Islet precursor cell (in vitro differentiated cells): Measurements from ENCODE around the gene DYNC1I1.

Experiments
- DNase-seq: peaks from one replicate; pipeline ENCODE4 v3.0.0-alpha.2; 2018

DYNC1I1 gene

DNA sequence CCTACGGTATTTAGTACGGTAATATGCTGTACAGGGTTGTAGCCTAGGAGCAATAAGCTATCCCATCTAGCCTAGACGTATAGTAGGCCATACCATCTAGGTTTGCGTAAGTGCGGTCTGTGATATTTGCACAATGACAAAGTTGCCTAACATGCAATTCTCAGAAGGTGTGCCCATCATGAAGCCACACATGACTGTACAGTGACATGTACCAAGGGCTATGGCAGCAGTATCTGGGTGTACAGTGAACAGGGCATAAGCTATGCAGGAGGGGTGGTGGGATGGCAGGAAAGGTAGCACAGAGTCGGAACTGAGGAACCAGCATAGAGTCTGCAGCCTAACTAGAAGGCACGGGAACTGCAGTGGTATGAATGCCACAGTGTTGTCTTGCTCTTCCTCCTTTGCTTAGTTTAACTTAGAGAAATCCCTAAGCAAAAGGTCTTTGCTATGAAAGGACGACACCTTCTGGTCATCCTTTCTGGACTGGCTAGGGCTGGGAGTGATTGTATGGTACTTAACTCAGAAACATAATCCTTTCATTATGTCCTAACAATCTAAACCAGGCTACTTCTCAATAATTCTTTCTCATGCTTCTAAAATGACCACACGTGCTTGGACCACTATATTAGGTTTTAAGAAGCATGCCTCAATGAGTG lies 93.5 kb downstream of the DYNC1I1 start:
- peak; percentile 57 for DNase-seq

DNA sequence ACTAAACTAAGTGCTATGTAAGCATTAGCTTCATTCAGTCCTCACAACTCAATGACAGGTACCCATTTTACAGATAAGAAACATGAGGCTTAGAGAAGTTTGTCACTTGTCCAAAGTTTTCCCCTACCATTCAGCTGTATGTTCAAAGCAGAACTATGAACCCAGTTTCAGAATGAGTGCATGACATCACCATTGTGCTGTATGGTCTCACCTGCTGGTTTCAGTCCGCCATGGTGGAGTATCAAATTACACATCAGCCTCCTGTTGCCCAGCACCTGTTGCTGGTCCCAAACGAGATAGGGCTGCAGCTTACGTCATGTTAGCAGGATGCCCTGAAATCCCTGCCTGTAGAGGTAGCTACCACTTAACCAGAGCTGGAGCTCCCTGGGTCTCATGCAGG lies 95.0 kb downstream of the DYNC1I1 start:
- no peak for DNase-seq

DNA sequence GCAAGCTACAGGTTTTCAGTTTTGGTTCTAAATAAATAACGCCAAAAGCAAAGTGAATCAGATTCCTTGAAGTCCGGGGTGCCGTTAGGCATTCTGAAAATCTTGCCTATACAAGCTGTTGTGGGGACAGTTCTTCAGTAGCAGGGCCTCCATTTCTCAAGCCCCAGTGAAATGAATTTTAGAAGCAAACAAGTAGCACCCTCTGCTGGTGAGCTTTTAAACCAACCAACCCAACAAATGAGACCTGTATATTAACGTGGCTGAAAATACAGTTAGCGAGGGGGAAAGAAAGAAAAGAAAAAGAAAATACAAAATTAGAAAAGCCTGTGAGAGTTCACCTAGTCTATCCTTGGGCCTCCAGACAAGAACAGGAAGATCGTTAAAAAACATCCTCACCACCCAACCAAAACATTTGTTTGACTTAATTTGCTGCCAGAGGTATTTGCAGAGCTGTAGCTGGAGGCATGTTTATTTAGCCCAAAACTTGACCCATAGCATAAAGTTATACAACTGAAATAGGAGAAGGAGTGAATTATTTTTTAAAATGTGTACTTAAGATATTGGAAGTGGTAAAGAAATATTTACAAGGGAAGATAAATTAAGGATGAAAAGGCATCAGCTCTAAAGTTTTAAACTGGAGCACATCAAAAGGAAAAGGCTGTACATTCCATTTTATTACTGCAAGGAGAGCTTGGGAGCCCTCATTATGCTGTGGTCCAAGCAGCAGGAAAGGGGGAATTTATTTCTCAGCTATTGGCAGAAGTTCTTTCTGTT lies 98.9 kb downstream of the DYNC1I1 start:
- peak; percentile 60 for DNase-seq

DNA sequence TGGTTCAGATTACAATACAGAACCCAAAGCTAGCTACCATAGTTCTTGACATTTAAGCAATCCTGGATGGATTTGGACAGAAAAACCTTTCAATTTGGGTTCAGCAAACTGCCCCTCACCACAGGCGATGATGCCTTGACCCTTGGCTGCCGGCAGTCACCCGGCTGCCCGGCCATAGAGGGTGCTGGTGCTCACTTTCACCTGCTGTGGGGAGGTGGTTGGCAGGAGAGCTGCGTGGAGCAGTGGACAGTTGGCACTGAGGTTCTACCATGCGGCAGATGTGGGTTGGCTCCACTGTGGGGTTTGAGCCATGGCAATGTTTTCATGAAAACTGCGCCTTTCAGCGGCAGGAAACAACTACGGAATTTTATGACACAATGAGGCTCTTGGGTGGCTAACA lies 99.5 kb downstream of the DYNC1I1 start:
- no peak for DNase-seq

DNA sequence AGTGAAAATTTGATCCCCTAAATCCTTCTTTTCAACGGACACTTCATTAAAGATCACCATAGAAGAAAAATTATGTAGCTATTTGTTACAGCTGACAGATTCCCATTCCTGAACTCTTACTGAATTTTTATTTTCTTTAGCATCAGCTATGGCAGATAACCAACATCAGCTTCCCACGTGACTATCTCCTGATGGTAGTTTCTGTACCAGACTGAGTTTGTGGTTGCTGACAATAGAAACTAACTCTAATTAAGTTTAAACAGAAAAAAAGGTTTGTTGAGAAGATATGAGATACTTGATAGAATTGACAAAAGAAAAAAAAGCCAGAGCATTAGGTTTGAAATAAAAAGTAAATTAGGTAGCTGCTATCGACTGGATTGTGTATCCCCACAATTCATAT lies 101.8 kb downstream of the DYNC1I1 start:
- DNase-seq, result no peak

DNA sequence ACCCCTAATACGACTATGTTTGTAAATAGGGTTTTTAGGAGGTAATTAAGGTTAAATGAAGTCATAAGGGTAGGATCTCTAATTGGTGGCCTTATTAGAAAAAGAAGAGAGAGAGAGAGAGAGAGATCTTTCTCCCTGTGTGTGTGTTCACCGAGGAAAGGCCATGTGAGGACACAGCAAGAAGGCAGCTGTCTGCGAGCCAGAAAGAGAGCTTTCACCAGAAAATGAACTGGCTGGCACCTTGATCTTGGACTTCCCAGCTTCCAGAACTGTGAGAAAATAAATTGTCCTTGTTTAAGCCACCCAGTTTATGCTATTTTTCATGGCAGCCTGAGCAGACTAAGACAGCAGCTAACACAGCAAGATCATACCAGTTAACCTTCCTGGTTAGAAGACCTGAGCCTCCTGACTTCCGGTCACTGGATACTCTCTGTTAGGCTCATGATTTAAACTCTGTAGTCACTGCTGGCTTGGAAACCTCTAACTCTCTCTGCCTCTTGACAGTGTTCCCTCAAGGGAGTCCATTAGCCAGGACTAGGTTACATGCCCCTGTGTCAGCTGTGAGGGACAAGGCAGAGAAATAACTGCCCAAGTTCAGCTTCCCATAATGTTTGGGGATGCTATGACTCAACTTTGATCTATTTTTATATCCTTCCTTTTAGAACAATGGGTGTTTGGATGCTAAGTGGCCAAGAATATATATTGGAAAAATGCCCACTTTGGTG lies 102.3 kb downstream of the DYNC1I1 start:
- DNase-seq, result no peak

DNA sequence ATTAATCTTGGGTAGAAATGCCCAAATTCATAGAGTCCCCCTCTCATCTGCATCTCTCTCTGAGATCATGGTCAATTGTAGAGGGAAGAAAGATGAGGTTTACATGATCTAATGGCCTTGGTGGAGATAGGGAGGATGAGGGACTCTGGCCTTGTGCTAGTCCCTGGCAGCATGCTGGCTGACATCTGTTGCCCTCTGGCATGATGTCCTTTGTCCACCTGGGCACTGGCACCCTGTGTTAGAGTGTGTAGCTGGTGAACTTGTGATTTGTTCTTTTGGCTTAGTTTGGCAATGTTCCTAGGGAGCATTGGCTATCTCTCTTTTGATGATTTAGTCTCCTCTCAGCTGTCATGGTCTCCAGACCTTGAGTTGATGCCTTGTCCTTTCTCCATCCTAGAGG lies 103.2 kb downstream of the DYNC1I1 start:
- DNase-seq, result no peak

DNA sequence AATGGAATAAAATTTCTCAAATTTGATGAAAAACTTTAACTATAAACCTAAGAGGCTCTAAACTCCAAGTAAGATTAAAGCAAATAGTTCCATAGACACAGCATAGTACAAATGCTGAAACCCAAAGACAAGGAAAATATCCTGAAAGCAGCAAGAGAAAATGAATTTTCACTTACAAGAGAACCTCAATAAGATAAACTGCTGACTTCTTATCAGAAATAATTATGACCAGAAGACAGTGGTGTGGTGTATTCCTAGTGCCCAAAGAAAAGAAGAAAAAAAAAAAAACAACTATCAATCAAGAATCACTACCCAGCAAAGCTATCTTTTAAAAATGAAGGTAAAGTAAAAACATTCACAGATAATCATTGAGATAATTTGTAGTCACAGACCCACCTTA lies 106.3 kb downstream of the DYNC1I1 start:
- DNase-seq, result no peak

DNA sequence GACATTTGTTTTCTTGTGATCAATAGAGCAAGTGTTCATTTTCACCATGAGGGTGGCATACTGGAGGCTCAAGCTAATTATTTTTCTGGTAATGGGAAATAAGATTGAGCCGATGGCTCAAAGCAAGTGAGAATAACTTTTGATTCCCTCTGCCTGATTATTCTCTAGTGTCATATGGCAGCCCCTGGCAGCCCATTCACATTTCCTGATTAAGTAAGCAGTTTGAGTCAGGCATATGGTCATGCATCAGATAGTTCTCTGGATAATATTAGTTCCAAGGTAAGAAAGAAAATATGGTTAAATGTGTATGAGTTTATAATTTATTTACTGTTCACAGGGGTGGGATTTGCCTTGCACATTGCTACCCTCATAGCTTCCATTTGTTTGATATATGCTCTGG lies 109.2 kb downstream of the DYNC1I1 start:
- DNase-seq, result no peak

DNA sequence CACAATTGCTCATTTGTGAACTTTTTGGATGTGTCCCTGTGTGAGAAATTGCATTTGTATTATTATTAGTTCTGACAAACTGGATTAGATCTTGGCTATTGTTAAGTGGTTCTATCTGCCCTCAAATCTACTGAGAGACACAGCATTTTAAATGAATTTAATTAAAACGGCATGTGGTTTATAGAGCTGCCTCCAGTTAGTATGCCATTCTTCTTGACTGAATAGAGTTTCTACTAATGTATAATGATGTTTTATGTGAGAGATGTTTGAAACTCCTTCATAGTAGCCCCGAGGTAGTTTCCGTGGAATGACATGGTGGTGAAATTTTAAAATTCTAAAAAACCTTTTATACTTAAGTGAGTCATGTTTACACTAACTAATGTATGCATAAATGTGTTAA lies 110.9 kb downstream of the DYNC1I1 start:
- DNase-seq, result no peak

DNA sequence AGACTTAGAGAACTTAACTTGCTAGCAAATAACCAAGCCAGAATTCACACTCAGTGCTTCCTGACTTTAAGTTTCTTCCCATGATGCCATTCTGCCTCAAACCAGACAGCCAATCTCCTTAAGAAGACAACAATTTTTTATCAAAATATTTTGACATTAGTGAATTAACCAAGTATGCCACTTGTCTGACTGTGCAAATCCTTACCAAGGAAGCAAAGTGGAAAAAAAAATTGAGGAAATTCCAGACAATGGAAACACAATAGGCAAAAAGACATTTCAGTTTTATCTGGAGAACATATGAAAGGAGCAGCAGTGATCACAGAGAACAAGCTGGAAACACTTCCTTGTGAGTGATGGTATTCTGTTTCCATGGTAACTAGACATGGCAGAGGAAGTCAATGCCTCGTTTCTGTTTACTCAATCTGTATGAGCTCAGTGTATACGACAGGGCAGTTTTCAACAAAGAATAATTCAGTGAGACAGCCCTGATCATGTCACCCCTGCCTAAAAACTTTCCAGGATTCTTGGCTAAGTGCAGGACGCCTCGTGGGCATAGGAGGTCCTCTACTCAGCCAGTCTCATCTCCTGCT lies 114.2 kb downstream of the DYNC1I1 start:
- peak; percentile 57 for DNase-seq

DNA sequence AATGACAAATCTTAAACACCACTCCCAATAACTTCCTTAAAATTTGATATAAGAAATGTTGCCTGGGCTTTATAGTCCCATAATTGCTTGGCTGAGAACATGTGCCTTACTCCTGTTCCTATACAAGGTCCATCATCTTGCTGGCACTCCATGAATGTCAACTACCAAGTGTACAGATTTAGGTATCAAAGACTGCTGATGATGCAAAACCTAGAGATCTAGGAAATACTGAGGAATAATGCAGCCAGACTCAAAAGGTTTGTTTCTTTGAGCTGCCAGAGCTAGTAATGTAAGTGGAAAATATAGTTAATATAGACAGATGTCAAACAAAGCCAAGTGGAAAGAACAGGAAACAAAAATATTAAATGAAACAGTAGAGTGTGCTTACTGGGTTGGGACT lies 121.1 kb downstream of the DYNC1I1 start:
- DNase-seq, result no peak

DNA sequence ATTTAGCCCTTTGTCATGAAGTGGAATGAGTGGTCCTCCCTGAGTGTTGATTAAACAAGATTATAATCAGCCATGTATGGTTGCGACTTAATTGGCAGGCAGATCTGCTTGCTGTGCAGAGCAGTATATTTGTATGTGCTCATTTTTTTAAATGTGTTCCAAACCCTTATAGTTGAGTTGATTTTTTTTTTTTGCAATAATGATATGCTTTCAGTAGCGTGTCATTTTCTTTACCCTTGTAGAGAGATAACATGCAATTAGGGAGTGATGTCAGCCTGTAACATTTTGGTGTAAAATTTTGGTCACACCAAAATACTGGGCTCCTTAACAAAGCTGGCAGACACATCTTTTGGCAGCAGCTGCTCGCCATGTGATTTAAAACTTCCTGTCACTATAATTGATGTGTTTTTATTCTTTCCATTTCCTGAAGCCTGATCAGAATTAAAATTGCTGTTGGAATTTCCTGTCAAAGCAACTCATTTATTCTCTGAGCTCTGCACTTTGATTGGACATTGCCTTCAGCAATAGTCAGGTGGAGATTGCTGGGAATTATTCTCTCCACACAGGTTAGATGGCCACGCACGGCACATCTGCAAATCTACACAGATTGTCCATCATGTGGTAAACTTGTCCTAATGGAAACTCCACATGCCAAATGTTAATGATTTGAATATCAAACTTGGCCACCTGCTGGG lies 125.3 kb downstream of the DYNC1I1 start:
- no peak for DNase-seq

DNA sequence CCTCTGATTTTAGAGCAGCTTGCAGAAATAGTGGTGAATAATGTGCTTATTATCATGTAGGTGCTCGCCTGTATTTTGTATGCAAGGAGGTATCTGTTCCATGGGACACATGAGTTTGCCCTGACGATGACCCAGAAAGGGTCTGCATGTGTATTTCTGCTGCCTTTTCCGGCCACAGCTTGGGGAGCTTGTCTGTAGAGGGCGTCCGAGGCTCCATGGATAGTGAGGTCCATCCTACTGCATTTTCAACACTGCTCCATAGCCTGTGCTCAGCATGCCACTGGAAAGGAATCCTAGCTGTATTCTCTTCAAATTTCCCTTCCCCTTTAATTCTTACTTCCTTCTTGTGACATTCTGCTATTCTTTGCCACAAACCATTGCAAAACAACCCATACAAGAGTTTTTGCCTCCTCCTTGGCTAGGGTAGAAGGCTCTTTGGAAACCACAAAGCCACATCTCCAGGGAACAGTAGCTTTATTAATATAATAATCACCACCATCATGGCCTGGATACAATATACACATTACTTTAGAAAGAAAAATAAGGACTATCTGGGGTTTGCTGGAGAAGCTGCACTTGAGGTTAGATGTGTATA lies 127.7 kb downstream of the DYNC1I1 start:
- DNase-seq, result peak; percentile 62

DNA sequence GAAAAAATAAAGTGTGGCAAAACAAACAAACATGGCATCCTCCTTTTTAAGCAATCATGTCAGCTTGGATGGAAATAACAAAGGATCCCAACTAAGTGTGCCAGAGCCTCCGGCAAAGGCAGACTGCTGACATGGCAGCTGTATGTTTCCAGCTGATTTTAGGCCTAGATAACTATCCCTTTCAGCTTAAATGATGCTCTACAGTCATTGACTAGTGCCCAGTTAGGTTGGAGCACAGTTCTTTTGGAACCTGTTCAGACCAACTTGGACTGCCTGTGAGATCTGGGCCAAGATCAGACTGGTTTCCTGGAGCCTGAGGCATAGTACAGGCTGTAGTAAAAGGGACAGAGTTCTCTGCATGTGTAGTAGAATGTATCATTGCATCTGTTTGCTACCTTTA lies 128.7 kb downstream of the DYNC1I1 start:
- no peak for DNase-seq

DNA sequence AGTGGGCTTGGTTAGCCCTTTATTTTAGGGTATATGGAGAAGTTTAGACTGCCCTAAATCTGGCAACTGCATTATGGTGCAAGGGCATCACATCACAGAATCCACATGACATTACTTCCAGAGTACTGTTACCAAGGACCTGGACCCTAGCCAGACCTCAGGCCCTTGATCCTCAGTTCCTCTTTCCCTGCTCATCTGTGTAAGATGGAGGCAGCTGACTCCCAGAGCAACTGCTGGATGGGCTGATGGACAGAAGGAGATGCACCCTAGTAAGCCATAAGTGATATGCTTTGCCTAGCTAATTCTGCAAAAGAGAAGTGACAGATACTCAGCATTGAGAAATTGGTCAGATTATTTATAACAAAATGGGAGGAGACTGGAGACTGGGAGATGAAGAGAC lies 131.7 kb downstream of the DYNC1I1 start:
- no peak for DNase-seq

DNA sequence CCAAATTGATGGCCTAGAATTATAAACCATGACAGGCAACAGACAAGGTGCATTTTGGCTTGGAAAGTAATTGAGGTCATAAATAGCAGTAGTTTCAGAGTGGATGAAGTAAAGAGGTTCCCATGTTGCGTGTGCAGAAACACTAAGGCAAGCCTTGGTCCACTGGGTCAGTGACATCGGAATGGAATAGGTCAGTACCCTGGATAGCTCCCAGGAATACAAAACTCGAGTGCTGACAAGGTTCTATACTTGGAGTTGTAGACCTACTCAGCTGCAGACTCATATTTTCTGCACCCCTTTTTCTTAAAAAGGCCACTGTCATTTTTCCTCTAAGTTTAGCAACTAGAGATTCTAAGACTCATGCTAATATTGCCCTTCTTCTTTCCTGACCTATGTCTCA lies 132.8 kb downstream of the DYNC1I1 start:
- no peak for DNase-seq

DNA sequence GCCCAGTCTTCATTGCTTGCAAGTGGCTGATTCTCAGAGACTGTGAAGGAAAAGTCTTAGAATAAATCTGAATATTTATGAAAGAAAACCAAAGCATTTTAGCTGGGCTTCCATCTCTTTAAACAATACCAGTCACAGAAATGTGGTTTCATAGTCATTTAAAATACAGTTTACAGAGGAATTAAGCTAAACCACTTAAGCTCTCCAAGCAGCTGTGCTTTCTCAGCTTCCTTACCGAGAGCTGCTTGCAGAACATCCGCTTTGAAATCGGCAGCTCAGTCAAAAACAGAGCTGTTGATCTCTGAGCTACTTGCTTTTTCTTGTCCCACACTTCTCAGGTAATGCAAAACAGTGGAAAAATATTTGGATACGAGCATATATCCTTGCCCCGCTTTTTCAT lies 134.5 kb downstream of the DYNC1I1 start:
- no peak for DNase-seq

DNA sequence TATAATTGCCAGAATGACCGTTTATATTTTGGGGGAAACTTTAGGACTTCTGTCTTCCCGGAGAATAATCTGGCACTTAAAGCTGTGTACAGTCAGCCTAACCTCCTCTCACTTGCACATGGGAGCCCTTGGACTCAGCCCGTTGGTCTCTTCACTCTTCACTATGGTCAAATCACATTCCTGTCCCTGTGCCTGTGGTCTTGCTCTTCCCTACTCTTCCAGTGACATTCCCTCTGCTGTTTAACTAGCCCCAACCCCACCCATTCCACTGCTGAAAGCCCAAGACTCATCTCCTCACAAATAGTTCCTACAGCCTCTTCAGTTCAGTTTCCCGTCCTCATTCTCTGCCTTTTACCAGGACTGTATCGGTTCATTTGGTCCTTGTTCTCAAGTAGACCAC lies 135.0 kb downstream of the DYNC1I1 start:
- no peak for DNase-seq

DNA sequence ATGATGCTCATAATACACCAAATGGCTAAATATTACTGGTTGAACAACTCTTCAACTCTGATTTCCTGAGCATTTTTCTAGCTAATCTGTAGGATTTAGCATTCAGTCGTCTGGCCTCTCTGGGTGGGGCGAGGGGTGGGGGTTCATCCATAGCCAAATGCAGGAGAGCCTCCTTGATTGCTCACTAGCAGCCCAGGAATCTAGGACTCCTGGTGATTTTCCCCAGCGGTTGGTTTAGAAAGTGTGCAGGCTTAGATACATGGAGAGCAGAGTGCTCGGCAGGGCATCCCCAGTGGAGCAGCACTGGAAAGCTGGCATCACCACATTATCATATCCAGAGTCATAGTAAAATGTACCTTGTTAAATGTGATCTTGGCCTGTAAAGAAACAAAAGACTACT lies 136.1 kb downstream of the DYNC1I1 start:
- no peak for DNase-seq

DNA sequence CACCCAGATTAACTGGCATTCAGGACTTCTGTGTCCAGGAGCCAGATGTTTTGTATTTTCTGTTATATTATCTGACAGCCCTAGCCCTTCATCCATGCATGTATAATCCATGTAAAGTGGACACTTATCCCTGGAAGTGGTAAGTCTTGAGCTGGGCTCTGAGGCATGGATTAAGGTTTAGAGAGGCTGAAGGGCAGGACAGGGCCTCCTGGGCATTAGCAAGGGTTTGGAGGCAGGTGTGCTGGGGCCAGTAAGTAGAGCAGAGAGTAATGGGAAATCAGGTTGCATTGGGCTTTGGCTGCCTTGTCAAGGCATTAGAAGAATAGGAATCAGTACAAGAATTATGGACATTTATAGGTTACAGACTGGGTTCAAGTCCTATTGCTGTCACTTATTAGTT lies 138.0 kb downstream of the DYNC1I1 start:
- no peak for DNase-seq

DNA sequence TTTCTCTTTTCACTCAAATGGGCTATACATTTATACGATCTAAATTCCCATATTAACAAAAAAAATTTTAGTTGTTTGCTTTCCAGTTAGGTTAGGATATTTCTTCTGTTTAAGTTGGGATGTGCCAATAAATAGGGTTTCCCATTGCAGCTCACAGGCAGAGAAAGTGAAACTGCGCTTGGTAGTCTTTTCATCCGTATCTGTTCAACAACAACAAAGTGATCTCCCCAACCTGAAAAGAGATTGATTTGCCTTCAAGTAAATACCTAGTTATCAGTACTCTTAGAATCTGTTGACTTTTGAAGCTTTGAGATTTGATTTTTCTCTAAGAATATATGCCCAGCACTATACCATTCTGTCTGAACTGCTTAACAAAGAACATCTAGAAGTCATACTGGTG lies 143.4 kb downstream of the DYNC1I1 start:
- no peak for DNase-seq
